Endometrium (tissue), 2 donors: Measurements from ENCODE around the gene SGSH.

ENCODE experiments used
- FAIRE-seq: peaks from 2 replicates; lab custom pipeline; 2012; peaks lifted over from hg19 to GRCh38; lab: Jason Lieb, UNC
- donor health status: control.
- donor health status: control.

Gene SGSH

GRCh38 chr17:80183581-80184422 is 36.3 kb downstream of the SGSH start:
- no peak for FAIRE-seq

GRCh38 chr17:80182845-80183223 is 37.3 kb downstream of the SGSH start:
- FAIRE-seq, result no peak

GRCh38 chr17:80182118-80182844 is 37.9 kb downstream of the SGSH start:
- FAIRE-seq, result no peak

DNA sequence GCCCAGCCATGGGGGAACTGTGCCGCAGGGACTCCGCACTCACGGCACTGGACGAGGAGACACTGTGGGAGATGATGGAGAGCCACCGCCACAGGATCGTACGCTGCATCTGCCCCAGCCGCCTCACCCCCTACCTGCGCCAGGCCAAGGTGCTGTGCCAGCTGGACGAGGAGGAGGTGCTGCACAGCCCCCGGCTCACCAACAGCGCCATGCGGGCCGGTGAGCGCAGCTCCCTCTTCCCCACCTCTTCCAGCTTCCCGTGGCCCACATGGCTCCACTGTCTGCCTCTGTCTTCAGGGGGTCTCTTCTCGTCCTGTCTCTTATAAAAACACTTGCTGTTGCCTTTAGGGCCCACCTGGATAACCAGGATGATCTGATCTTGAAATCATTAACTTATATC is 38.7 kb downstream of the SGSH start:
- no peak for FAIRE-seq

DNA sequence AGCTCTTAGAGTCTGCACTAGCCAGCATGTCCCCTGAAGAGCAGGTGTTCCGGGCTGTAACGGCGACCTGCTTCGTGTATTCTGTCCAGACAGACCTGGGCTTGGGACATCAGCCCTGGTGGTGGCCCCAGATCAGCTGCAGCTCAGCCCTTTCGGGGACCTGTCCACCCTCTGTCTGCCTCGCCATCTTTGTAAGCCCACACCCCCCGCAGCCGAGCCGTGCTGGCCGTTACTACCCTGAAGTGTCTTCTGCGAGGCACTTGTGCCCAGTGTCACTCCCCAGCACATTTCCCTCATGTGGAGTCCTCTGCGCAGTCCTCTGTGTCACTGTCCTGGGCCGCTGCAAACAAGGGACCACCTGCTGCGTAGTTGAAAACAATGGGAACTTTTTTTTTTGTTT is 39.9 kb downstream of the SGSH start:
- FAIRE-seq, result no peak

DNA sequence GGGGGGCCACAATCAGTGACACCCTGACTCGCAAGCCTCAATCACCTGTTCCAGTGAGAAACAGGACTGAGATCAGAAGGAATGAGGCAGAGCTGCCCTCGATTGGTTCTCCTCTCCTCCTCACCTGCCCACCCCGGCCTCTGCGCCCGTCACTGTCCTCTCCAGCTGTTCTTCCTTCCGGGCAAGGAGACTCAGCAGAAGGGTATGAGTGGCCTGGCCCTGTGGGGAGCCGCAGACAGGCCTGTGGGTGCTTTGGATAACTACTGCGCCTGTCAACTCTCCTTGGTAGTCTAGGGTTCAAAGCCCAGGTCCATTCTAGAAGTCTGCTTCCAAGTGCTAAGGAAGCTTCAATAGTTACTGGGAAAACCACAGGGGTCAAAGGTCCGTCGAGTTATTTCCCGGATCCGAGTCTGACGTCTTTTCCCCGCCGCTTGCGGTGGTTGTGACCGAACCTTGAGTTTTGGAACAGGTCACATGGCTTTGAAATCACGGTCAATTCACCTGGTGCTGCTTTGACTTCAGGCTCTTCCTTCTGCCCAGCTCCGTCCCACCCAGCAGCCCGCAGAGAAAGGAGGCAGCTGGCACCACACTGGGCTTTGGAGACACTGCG is 42.0 kb downstream of the SGSH start:
- FAIRE-seq, result no peak

DNA sequence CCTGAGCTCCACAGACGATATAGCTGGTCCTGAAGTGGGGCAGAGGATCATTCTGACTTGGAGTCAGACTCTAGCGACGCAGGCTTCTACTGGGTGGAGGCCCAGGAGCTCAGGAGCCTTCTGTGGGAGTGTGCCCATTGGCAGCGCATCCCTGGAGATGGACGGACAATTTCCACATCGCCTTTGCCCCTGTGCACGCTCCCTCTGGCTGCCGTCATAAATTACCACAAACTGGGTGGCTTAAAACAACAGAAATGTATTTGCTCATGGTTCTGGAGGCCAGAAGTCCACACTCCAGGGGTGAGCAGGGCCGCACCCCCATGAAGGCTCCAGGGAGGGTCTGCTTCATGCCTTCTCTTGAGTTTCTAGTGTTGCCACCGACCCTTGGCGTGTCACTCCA is 43.4 kb downstream of the SGSH start:
- no peak for FAIRE-seq

DNA sequence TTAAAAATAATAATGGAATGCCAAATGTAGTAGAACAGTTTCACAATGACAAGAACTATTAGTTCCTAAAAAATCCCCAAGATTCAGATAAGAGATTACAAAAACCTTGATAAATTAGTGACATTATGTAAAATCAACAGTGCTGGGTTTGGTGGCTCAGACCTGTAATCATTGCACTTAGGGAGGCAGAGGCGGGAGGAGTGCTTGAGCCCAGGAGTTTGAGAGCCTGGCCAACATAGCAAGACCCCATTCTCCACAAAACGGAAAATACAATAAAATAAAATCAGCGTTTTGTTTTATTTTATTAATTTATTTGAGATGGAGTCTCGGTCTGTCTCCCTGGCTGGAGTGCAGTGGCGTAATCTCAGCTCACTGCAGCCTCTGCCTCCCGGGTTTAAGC is 46.2 kb downstream of the SGSH start:
- no peak for FAIRE-seq

- FAIRE-seq, result no peak
Measured at GRCh38 chr17:80173126-80173525, 47.0 kb downstream of the SGSH start.

DNA sequence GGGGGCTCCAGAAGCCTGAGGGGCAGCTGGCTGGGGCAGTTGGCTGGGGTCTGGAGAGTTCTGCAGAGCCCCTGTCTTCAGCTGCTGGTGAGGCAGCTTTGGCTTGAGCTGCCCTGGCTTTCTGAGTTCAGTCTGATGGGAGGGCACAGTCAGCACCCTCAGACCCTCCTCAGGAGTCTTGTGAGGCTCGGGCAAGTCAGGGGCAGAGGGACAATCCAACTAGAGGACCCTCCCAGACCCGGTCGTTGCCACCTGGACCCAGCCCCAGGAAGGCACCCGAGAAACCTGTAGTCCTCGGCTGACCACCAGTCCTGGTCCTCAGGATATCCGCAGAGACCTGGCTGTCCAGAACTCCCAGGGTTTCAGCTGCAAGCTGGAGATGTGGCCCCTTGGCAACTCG is 48.5 kb downstream of the SGSH start:
- no peak for FAIRE-seq

GRCh38 chr17:80169784-80170500 is 50.2 kb downstream of the SGSH start, which contains the start of gene CARD14:
Gene CARD14, plus strand, starts transcription at chr17:80170030. Its CDS starts 11,409 bp downstream, at chr17:80181439.
- FAIRE-seq, result no peak

GRCh38 chr17:80169107-80169506 is 51.0 kb downstream of the SGSH start:
- no peak for FAIRE-seq

DNA sequence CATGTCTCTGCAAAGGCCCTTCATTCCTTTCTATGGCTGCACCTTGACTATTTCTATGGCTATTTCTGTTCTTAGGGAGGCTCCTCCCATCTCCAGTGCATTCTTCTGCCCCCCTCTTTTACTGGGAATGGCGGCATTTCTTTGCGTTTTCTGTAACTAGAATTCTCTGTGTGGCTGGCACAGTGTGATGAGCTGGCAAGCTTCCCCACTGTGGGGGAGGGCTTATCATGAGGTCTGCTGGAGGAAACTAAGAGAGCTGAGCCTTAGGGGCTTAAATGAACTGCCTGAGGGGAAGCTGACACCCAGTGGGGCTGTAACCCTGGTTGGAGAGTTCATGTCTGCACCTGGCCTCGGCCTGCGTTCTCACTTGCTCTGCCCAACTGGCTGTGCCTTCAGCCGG is 51.8 kb downstream of the SGSH start:
- FAIRE-seq, result no peak

GRCh38 chr17:80166446-80166845 is 53.7 kb downstream of the SGSH start:
- no peak for FAIRE-seq

DNA sequence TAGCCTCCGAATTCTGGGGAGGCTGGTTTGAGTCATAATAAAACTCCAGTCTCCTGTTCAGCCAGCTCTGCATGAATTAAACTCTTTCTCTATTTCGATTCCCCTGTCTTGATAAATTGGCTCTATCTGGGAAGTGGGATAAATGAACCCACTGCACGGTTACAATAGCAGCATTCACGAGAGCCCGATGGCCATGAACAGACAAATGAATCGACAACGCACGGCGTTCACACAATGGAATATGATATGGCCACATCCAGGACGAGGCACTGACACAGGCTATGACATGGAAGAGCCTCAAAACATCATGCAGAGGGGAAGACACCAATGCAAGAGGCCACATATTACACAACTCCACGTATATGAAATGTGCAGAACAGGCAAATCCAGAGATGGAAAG is 55.9 kb downstream of the SGSH start:
- no peak for FAIRE-seq

DNA sequence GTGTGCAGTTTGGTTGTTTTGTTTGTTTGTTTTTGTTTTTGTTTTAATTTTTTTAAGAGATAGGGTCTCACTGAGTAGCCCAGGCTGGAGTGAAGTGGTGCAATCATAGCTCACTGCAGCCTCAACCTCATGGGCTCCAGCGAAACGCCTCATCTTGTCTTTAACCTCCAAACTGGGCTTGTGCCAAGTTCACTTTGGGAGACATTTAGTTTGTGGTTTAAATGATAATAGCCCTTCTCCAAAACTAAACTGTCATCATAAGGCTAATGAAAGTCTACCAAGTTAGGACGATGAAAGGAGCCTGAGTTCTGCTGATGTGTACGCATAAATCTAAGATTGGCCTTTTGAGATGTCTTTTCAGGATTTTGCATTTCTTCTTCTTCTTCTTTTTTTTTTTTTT is 56.8 kb downstream of the SGSH start:
- FAIRE-seq, result no peak

DNA sequence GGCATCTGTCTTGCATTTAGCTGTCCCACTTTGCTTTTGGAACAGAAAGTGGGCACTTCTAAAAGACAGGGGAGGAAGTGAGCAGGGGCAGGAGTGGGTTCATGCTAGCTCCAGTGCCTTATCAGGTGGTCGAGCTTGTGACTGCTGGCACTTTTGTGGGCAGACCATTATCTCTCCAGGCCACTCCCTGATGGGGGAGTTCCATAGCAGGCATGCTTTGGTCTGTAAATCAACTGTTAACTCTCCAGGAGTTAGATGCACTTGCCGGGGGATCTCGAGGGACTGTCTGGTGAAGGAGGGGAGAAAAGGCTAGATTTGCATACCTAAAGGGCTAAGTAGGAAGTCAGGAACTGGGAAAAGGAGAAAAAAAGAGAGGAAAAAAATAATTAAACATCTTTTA is 59.6 kb downstream of the SGSH start:
- FAIRE-seq, result no peak
